NCI-H1048 (cell line): ENCODE results near the gene ADAMTS6.
"Not testable (repeated sequence)": the region's sequence is repeated elsewhere in the genome, so short reads cannot be mapped to it uniquely, and the experiment has no call there.

Experiments
- DNase-seq: peaks from one replicate; lab custom pipeline; 2025; lab: John Stamatoyannopoulos, UW

ADAMTS6 gene

GRCh38 chr5:65366655-65367054 is 115.1 kb downstream of the ADAMTS6 start:
- no peak for DNase-seq

DNA sequence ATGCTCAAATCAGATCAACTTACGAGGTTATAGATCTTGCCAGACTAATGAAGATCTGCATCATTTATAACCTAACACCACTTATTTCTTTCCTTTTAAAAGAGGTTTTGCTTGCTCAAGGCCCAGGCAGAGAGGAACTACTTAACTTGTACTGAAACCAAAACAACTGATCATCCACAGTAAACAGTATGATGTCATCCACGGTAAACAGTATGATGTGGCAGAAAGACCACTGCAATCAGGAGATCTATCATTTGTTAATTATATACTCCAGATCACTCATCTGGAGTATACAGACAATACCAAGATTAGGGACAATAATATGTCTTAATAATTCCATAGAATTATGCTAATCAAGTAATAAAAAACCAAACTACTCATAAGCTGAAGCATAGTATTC is 116.8 kb downstream of the ADAMTS6 start:
- no peak for DNase-seq

DNA sequence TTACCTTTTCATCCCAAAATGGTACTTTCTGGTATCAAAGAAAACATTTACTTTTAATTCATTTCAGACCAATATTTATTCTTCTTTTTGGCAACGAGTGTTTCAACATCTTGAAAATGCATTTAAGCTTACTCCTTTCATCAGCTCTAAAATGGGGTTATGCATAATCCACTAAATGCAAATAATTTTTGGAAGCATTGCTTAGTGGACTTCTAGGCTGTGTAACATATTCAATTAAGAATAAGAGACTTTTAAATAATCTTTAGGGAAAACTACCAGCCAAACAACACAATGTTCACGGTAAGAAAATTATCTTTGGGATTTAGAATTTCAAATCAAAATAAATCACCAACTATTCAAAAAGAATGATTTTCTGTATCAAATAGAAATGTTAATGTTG is 118.2 kb downstream of the ADAMTS6 start:
- DNase-seq = no peak

DNA sequence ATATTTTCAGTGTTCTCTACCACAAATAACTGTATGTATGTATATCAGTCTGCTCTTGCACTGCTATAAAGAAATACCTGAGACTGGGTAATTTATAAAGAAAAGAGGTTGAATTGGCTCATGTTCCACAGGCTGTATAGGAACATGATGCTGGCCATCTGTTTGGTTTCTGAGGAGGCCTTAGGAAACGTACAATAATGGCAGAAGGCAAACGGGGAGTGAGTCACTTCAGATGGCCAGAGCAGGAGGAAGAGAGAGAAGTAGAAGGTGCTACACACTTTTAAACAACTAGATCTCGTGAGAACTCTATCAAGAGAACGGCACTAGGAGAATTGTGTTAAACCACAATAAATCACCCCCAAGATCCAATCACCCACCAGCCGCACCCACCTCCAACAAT is 121.7 kb downstream of the ADAMTS6 start:
- no peak for DNase-seq

GRCh38 chr5:65359569-65359968 is 122.2 kb downstream of the ADAMTS6 start:
- no peak for DNase-seq

- no peak for DNase-seq
Observed at GRCh38 chr5:65356274-65356673, 125.4 kb downstream of the ADAMTS6 start.

DNA sequence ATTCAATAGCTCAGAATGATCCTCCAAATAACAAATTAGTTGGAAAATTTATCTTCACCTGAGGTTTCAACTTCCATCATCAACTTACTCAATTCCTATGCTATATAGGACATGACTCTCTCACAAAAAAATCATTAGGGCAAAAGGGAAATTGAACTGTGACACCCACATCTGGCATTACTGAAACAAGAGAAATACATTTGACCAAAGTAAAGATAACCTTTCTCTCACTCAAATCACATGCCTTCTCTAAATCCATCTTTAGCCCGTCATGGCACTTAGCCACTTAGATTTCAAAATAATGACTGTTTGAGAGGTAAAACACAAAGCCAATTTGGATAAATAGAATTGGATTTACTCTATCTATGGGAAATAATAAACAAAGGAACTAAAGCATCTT is 126.4 kb downstream of the ADAMTS6 start:
- DNase-seq = no peak

DNA sequence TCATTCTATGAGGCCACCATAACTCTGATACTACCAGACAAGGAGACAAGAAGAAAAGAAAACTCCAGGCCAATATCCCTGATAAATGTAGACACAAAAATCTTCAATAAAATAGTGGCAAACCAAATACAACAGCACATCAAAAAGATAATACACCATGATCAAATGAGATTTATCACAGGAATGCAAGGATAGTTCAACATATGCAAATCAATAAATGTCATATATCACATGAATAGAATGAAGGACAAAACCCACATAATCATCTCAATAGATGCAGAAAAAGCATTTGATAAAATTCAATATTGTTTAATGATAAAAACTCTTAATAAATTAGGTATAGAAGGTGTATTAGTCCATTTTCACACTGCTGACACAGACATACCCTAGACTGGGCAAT is 139.9 kb downstream of the ADAMTS6 start:
- no peak for DNase-seq

DNA sequence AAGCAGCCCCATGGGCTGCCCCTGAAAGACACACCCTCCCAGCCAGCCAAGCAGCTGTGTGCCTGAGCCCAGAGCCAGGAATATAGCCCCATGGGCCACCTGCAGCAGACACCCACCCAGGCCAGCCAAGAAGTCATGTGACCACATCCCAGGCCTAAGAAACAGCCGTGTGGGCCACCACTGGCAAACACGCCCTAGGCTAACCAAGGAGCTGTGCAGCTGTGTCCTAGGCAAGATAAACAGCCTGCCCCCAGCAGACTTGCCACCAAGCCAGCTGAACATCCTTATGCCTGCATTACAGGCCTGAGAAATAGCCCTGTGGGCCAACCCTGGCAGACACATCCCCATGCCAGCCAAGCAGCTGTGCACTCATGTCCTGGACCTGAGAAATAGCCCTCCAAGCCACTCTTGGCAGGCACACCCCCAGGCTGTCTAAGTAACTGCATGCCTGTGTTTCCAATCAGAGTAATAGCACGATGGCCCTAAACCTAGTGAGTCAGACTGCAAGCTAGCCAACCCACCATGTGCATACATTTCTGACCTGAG is 143.0 kb downstream of the ADAMTS6 start:
- no peak for DNase-seq

DNA sequence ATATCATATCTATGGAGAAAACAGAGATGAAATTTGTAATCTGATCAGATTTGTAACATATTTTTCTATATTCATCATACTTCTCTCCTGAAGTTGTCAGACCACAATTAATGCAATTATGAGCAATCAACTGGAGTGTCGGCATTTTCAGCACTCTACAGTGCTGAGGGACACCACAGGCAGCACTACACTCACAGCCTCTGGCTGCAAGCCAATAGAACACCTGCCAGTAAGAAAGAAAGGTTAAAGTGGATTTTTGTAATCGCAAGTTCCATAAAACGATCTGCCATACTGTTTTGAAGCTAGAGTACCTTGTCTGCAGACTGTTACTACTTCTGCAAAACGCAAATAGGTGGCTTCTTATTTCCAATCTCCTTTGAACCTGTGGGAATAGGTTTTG is 147.6 kb downstream of the ADAMTS6 start:
- no peak for DNase-seq

DNA sequence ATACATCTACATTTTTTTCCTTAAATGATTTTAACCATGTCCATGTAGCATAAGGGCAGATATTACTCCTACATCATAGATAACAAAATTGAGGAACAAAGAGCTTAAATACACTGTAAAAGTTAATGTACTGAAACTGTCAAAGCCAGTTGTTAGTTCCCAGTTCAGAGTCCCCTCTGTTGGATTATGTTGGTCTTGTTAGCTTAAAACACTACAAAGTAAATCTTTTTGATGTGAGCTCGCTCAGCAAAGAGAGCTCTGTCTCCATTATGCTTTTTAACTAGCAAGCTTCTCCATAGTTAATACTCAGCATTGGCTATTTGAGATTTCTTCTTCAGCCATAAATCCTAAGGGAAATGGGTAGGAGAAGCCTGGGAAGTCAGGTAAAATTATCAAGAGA is 149.1 kb downstream of the ADAMTS6 start:
- no peak for DNase-seq

DNA sequence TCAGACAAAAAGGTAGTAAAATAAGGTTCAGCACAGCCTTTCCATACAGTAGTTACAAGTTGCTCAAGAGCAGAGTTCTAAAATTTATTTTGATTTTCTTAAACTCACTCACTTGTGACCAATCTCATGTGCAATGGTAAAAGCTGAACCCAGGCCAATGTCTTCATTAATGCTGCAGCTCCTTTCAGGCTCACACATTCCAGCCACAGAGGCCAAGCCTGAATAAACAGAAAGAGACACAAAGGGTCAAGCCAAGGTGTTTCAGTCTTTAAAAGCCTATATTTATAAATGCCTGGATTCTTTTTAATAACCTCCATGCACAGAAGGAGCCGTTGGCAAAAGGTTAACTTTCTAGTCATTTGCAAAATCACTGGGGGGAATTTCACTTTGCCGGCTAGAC is 152.5 kb downstream of the ADAMTS6 start:
- DNase-seq = no peak

DNA sequence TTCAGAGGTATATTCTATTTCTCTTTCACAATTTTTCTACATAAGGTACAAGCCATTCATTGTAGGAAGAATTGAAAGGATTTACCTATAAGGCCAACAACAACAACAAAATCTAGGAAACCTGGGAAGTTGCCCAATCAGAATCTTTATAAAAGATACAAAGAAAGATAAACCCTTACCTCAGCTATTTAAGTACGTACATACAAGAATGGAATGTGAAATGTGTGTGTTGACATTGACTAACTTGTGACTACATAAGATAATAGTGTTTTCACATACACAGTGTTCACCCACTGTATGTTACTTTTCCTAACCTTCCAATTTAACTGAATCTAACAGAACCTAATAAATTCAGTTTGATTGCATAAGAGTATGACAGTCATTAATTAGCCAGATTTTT is 154.1 kb downstream of the ADAMTS6 start:
- DNase-seq = no peak

GRCh38 chr5:65326922-65327321 is 154.8 kb downstream of the ADAMTS6 start:
- DNase-seq = no peak

GRCh38 chr5:65324226-65324625 is 157.5 kb downstream of the ADAMTS6 start:
- no peak for DNase-seq

DNA sequence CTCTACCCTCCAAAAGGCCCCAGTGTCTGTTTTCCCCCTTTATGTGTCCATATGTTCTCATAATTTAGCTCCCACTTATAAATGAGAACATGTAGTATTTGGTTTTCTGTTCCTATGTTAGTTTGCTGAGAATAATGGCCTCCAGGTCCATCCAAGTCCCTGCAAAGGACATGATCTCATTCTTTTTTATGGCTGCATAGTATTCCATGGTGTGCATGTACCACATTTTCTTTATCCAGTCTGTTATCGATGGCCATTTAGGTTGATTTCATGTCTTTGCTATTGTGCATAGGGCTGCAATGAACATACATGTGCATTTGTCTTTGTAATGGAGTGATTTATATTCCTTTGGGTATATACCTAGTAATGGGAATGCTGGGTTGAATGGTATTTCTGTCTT is 161.0 kb downstream of the ADAMTS6 start:
- not testable (repeated sequence) for DNase-seq

GRCh38 chr5:65320250-65320649 is 161.5 kb downstream of the ADAMTS6 start:
- no peak for DNase-seq

DNA sequence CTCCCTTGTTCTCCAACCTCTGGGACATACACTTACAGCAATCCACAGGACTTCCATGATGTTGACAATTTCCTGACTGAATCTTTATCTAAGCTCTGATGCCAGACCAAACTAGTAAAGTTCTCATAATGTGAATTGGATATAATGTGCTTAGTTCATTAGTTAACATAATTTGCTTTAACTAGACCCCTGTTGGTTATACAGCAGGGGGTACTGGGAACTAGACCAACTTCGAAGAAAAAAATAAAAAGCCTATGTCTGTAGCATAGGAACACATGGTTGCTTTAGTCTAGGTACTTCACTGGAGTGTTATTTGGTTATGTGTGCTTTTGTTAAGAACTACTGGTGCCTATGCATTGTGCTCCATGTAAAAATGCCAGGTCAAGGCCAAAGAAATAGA is 173.8 kb downstream of the ADAMTS6 start:
- DNase-seq = no peak

DNA sequence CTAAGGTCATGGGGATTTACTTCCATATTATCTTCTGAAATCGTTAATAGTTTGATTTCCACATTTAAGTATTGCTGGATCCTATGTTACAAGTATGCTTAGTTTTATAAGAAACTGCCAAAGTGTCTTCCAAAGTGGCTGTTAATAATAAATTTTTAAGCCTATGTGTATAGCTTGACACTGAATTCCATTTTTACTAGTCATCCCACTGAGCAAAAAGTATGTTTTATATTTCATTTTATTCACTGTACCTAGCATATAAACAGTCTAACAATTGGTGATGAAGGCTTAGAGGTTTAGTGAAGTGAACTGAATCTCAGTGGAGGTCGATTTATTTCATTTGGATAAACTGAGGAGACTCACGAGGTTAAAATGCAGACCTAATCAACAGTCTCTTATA is 174.6 kb downstream of the ADAMTS6 start:
- no peak for DNase-seq

- no peak for DNase-seq
Observed at GRCh38 chr5:65305913-65306312, 175.8 kb downstream of the ADAMTS6 start.

DNA sequence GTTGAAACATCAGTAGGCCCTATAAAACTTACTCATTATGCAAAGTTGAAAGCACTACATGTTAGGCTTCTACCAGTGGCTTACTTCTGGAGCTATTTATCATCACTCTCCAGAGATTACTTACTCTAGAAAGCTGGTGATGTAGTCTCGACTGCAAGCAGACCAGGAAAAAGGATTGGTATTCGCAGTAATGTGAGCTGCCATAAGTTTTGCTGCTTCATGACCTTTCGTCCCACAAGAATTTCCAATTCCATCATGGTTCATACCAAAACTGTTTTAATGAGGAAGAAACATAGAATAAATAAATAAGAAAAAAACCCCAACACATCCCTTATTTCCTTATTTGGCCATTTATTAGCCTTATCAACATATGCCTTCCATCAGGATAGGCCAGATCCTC is 181.9 kb downstream of the ADAMTS6 start:
- DNase-seq = no peak

- no peak for DNase-seq
Observed at GRCh38 chr5:65296067-65296466, 185.7 kb downstream of the ADAMTS6 start.

DNA sequence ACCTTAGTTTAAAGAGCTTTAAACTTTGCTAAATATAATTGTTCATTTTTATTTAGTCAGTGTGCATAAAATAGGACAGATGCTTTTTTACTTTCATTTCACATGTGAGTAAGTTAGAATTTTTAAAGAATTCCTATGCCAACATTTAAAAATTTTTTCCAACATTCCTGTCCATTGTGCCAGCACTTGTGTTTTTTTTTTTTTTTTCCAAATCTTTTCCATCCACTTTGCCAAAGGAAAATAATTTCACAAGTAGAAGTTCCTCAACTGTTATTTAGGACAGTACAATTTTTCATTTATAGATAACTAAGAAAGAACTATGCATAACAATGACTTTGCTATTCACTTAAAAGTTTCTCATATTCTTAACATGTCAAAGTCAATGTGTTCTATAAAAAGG is 189.5 kb downstream of the ADAMTS6 start:
- no peak for DNase-seq

- no peak for DNase-seq
Observed at GRCh38 chr5:65290677-65291076, 191.0 kb downstream of the ADAMTS6 start.

GRCh38 chr5:65288657-65289056 is 193.1 kb downstream of the ADAMTS6 start:
- no peak for DNase-seq
